Bronchial epithelial cell (primary cell): ENCODE results near the gene SEL1L3. TPM values are rescaled to one million over a fixed set of nuclear protein-coding genes. Genes with fewer than 3 reads are reported as not detected.

Source experiments
- DNase-seq: peaks from one replicate; pipeline ENCODE4 v3.0.0-alpha.2; 2010; ENCODE audit warnings: low read depth
- FAIRE-seq: peaks from 2 replicates; lab custom pipeline; 2011; peaks lifted over from hg19 to GRCh38; lab: Jason Lieb, UNC
- H3K27me3 ChIP-seq: 2 replicates; pipeline ENCODE4 v1.5.1; 2011; ENCODE audit warnings: low read length; ENCODE audit not compliant: control insufficient read depth, insufficient read depth
- H3K36me3 ChIP-seq: 2 replicates; pipeline ENCODE4 v1.5.1; 2011; ENCODE audit warnings: low read length; ENCODE audit not compliant: control insufficient read depth, insufficient read depth
- H3K4me3 ChIP-seq: 2 replicates; pipeline ENCODE4 v1.5.1; 2011; ENCODE audit warnings: mild to moderate bottlenecking, low read depth, low read length, control low read depth
- CTCF ChIP-seq: IDR thresholded peaks from 2 replicates; pipeline ENCODE4 v1.5.1; 2011; ENCODE audit warnings: mild to moderate bottlenecking, moderate library complexity, low read length, control low read depth, inconsistent platforms; ENCODE audit not compliant: insufficient read depth, severe bottlenecking
- total RNA-seq: library from RNA; depleted of rRNA; stranded (reverse); fragments of >200 nt; gene quantifications from 2 replicates; pipeline ENCODE4 v1.2.1, GENCODE V29; 2014

SEL1L3 gene
- total RNA-seq, 1 donor from 2014 or later = 117 TPM

- DNase-seq (no peak), FAIRE-seq (no peak)
- TF ChIP-seq CTCF = no peak
- Histone ChIP-seq H3K36me3 (no peaks in the 10 kb centered on the region), H3K27me3 (no peaks in the 10 kb centered on the region), H3K4me3 (no peak overlapping the region)
These were observed 2.1 kb downstream of the SEL1L3 start for GRCh38 chr4:25860586-25861279.

GRCh38 chr4:25859429-25860148, 3.2 kb downstream of the SEL1L3 start:
- Histone ChIP-seq H3K36me3 (no peaks in the 10 kb centered on the region), H3K4me3 (no peak overlapping the region), H3K27me3 (no peaks in the 10 kb centered on the region)
- no peak for DNase-seq
- no peak for TF ChIP-seq CTCF
- no peak for FAIRE-seq

- Histone ChIP-seq H3K4me3 (no peak overlapping the region), H3K36me3 (no peaks in the 10 kb centered on the region), H3K27me3 (no peaks in the 10 kb centered on the region)
- FAIRE-seq (no peak), DNase-seq (no peak)
- no peak for TF ChIP-seq CTCF
These were observed 4.9 kb downstream of the SEL1L3 start for GRCh38 chr4:25857851-25858400.

GRCh38 chr4:25857403-25857802, 5.4 kb downstream of the SEL1L3 start:
- no peak for TF ChIP-seq CTCF
- DNase-seq = no peak
- H3K4me3 ChIP-seq = no peak overlapping the region
- no peaks in the 10 kb centered on the region for H3K36me3 ChIP-seq
- no peaks in the 10 kb centered on the region for H3K27me3 ChIP-seq
- FAIRE-seq = no peak

GRCh38 chr4:25856756-25857155, 6.0 kb downstream of the SEL1L3 start:
- H3K4me3 ChIP-seq = no peak overlapping the region
- TF ChIP-seq CTCF = no peak
- DNase-seq = no peak
- no peaks in the 10 kb centered on the region for H3K36me3 ChIP-seq
- no peaks in the 10 kb centered on the region for H3K27me3 ChIP-seq
- FAIRE-seq = no peak
